ENCODE data around the gene CACNA1F.
"Not testable (repeated sequence)": the region's sequence is repeated elsewhere in the genome, so short reads cannot be mapped to it uniquely, and the experiment has no call there.

The CACNA1F gene

DNA sequence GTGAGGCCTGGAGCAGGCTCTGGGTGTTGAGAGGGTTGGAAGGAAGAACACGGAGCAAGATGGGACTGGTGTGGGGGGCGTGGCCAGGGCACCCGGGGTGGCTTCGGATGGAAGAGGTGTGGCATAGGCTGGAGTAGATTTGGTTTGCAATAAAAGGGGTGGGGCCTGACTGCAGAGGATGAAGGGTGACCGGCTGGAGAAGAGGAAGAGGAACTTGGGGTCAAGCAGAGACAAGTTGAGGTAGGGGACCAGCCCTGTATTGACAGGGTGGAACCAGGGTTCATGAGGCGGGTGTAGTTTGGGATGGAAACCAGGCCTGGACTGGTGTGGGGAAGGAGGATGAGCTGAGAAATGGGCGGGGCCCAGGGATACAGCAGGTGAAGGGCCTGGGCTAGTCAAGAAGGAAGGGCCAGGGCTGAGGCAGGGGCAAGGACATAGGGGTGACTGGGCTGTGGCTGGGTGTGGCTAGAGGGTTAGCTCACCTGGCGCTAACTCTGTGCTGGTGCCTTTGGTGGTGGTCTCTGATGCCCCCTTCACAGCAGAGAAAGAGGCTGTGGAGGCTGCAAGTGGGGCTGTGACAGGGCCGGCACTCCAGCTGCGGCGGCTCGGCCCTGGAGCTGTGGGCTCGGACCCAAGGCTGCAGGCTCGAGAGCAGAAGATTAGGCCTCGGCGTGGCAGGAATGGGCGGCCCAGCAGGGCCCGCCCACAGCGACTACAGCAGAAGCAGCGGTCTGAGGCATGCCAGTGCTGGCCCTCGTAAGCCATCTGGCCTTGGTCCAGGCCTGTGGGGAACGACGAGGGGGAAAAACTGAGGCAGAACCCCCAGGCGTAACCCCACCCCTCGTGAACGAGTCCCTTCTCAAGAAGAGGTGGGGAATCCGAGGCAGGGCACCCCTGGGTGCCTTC is 56.5 kb downstream of the CACNA1F start:
- CTCF ChIA-PET: interaction anchor here (1.2 kb wide), 1 partner anchor 12 kb away, joined by 3 read pairs; no protein-coding TSS in a partner anchor
- POLR2A ChIA-PET: no interaction called here
- no peak overlapping the region for H3K4me3 ChIP-seq (ENCODE audit: low read depth, low read length)
- TF ChIP-seq, protein P1, sequence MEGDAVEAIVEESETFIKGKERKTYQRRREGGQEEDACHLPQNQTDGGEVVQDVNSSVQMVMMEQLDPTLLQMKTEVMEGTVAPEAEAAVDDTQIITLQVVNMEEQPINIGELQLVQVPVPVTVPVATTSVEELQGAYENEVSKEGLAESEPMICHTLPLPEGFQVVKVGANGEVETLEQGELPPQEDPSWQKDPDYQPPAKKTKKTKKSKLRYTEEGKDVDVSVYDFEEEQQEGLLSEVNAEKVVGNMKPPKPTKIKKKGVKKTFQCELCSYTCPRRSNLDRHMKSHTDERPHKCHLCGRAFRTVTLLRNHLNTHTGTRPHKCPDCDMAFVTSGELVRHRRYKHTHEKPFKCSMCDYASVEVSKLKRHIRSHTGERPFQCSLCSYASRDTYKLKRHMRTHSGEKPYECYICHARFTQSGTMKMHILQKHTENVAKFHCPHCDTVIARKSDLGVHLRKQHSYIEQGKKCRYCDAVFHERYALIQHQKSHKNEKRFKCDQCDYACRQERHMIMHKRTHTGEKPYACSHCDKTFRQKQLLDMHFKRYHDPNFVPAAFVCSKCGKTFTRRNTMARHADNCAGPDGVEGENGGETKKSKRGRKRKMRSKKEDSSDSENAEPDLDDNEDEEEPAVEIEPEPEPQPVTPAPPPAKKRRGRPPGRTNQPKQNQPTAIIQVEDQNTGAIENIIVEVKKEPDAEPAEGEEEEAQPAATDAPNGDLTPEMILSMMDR (IDR thresholded peaks at IDR 0.05; ENCODE audit: insufficient read depth, low read length, missing control alignments): no peak
- DNase-seq (ENCODE audit: low read depth, low spot score): no peak

DNA sequence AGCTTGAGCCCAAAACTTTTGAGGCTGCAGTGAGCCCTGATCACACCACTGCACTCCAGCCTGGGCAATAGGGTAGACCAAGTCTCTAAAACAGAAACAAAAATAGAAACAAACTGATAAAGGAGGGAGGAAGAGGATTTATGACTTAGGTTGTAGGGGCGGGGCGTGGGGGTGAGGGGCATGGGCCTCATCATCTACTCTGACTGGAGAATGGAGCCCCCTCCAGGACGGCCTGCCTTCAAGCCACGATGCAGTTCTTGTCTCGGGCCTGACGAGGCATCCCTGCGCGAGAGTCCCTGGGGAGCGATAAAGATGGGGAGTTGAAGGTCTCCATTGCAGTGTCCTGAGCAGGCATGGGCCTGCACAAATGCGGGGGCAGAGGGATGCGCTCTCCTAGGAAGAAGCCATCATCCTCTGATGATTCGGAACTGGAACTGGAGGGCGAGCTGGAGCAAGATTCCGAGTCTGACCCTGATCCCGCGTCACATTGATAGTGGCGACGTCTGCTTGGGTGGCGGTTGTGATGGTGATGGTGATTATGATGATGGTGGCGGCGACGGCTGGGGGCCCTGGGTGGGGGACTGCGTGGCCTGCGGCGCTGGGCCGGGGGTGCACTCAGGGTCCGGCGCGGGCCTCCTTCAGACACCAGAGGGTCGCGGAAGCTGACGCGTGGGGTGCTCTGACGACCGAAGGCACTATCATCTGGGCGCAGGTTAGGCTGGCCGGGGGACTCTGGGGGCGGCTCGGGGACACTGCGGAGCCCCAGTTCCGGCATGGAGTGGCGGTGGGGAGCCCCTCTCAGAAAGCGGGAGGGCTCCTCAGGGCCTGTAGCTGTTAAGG is 57.5 kb downstream of the CACNA1F start:
- DNase-seq (ENCODE audit: low read depth, low spot score): no peak
- TF ChIP-seq, protein P1 (IDR thresholded peaks at IDR 0.05; ENCODE audit: insufficient read depth, low read length, missing control alignments): no peak
- ChIA-PET CTCF (no interaction called here), POLR2A (no interaction called here)
- no peak overlapping the region for H3K4me3 ChIP-seq (ENCODE audit: low read depth, low read length)

DNA sequence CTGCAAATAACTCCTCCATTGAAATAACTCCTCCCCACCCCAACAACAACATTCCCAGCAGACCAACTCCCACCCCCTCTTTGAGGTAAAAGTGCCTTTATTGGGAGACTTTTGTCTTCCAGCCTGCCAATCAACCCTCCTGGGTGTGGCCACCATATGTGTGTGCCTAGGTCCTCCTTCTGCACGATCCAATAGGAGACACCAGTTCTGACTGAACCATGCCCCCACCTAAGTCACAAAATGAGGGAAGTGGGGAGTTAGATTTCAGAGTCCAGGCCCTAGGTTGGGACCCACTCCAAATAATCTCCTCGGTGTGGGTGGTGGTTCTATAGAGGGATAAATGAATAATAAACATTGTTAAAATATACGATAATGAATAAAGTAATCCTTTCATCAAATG is 58.4 kb downstream of the CACNA1F start:
- TF ChIP-seq, protein P1 (IDR thresholded peaks at IDR 0.05; ENCODE audit: insufficient read depth, low read length, missing control alignments): no peak
- ChIA-PET POLR2A (no interaction called here), CTCF (no interaction called here)
- DNase-seq (ENCODE audit: low read depth, low spot score): no peak
- no peak overlapping the region for H3K4me3 ChIP-seq (ENCODE audit: low read depth, low read length)

DNA sequence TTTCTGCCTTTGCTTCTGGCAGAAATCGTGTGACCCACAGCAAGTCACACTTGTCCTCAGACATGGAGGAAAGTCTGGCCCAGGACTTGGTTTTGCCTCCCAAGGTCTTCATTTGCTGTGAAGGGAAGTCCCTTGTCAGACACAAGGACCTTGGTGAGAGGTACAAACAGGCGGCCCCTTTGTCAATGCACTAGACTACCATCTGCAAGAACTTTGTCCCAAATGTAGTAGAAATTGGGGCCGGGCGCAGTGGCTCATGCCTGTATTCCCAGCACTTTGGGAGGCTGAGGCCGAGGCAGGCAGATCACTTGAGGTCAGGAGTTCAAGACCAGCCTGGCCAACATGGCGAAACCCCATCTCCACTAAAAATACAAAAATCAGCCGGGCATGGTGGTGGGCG is 59.6 kb downstream of the CACNA1F start:
- H3K4me3 ChIP-seq (ENCODE audit: low read depth, low read length); CTCF ChIA-PET; POLR2A ChIA-PET; DNase-seq (ENCODE audit: low read depth, low spot score): not testable (repeated sequence)

DNA sequence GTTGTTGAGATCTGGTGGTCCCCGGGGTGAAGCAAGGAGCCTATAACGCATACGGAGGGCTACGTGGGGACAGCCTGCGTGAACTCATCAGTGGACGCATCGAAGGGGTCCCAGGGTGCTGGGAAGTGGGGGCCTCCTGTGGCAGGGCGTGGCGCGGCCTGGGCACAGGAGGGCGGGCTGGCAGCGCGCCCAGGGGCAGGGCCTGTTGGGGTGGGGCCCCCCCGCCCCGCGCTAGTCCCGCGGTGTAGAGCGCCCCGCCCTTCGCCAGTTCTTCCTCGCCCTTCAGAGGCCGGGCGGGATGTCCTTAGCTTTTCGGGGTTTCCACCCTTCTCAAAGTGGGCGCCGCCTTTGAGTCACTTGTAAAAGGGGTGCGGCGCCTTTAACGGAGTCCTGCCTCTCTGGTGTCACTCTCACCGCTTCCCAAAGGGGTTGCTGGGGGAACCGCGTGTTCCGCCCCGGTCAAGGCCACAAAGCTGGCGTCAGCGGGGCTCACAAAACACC is 60.8 kb downstream of the CACNA1F start:
- TF ChIP-seq, protein P1 (IDR thresholded peaks at IDR 0.05; ENCODE audit: insufficient read depth, low read length, missing control alignments): no peak
- CTCF ChIA-PET: interaction anchor here (0.7 kb wide), 1 partner anchor 13 kb away, joined by 3 read pairs; no protein-coding TSS in a partner anchor

DNA sequence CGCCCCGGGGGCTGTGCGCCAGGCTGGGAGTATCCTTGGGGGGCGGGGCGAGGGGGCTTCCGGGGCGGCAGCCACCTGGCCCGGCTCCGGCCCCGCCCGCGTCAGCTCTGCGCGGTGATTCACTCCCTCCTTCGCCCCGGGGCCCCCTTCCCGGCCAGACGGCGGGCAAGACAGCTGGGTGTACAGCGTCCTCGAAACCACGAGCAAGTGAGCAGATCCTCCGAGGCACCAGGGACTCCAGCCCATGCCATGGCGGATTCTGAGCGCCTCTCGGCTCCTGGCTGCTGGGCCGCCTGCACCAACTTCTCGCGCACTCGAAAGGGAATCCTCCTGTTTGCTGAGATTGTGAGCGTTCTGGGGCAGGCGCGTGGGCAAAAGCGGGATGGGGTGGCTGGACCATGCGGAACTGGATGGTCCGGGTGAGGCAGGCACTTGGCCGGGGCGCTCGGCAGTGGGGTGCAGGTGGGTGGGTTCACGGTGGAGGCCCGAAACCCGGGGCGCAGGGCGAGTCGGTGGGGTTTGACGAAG is 61.3 kb downstream of the CACNA1F start, which contains the start of gene PLP2:
Gene PLP2 (plus strand): TSS at position 147 of the 528 bp plus-strand sequence. CDS start 103 bp downstream, at position 250.
- ChIA-PET CTCF (interaction anchor here (0.7 to 0.8 kb wide), 2 partner anchors 13 to 19 kb away, joined by 3 read pairs; no protein-coding TSS in a partner anchor), POLR2A (interaction anchor here (2.5 kb wide), 1 partner anchor 13 kb away, joined by 10 read pairs; no protein-coding TSS in a partner anchor)
- TF ChIP-seq, protein P1 (IDR thresholded peaks at IDR 0.05; ENCODE audit: insufficient read depth, low read length, missing control alignments): no peak
- peak within 1 kb of the TSS; percentile 66 for H3K4me3 ChIP-seq (ENCODE audit: low read depth, low read length)
- DNase-seq (ENCODE audit: low read depth, low spot score): no peak

More for the DNA sequence above, 60.8 kb downstream of the CACNA1F start:
- no peak for DNase-seq (ENCODE audit: low read depth, low spot score)
- POLR2A ChIA-PET: interaction anchor here (2.5 kb wide), 1 partner anchor 12 kb away, joined by 10 read pairs; no protein-coding TSS in a partner anchor
- peak overlapping the region; percentile 66 for H3K4me3 ChIP-seq (ENCODE audit: low read depth, low read length)
